ENCODE data around the gene IMPACT. TPM values are rescaled to one million over a fixed set of nuclear protein-coding genes. Genes with fewer than 3 reads are reported as not detected.
A peak's percentile ranks its signal among the peaks of the same experiment; 100 is the strongest.

The IMPACT gene
- polyA plus RNA-seq, 6 donors from 2014 or later: 15.2 to 34.3 (median 27.6) TPM

DNA sequence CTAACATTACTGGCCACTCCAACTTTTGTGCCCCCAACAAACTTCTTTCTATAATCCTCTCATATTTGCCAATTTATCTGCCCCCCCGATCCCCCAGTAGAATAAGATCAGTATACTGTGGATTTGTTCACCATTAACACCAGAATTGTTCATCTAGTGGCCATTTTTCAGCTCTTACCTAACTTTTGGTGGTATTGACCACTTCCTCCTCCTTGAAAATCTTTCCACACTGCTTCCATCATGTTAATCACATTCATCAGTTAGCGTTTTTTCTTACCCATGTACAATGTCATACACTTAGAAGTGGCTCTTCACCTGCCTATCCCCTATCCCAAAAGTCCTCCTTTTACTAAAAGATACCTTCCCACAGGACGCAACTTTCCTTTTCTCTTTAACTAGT lies 6.1 kb downstream of the IMPACT start:
- no peaks in the 10 kb centered on the region for H3K9me3 Mint-ChIP-seq
- no peak overlapping the region for H3K27ac Mint-ChIP-seq
- H3K4me3 Mint-ChIP-seq: no peak overlapping the region
- DNase-seq (no peak), ATAC-seq (ENCODE audit: low read depth in 2 of 2) (no peak)
- H3K27me3 Mint-ChIP-seq: no peaks in the 10 kb centered on the region
- peaks cover 0 to 4% (median 4%) of the 10 kb centered on the region in 3 donors for H3K4me1 Mint-ChIP-seq
- H3K36me3 Mint-ChIP-seq: peaks cover 17 to 25% of the 10 kb centered on the region in 2 donors

DNA sequence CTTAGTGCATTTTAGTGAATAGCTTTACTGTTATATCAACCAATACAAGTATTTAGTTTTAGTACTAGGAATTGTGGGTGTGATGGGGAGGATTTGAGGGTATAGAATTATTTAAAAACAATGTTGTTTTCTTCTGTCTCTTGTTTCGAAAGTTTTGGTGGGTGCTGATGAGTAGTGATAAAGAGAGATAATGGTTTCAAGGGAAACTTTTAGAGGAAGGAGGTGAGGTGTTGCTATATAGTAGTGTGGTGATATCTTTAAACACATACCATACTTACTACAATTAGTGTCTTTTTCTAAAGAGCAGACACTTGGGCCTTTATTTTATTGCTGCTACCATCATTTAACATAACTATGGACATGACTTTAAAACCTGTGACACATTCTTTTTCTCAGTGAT lies 10.5 kb downstream of the IMPACT start:
- H3K9me3 Mint-ChIP-seq: no peaks in the 10 kb centered on the region
- no peak overlapping the region for H3K4me3 Mint-ChIP-seq
- H3K27ac Mint-ChIP-seq: no peak overlapping the region
- H3K4me1 Mint-ChIP-seq: no peaks in the 10 kb centered on the region
- ATAC-seq (ENCODE audit: low read depth in 2 of 2) (no peak), DNase-seq (no peak)
- H3K36me3 Mint-ChIP-seq: peaks cover 24 to 46% of the 10 kb centered on the region in 2 donors
- no peaks in the 10 kb centered on the region for H3K27me3 Mint-ChIP-seq

DNA sequence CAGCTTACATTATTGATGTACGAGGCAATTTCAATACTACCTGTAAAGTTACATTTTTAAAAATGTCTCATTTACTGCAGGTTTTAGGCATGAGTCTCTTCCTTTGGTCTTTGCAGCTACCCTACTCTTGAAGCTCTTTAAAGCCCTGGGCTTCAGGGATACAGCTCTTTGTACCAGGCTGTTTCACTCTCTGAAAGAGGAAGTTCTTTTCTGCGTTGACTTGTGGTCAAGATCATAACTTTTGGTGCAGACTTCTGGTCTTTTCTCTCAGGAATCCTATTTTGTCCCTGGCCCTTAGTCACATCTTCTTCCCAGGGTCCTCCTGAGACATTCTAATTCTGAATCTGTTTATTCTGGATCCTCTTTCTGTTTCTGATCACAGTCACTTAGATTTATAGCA lies 17.4 kb downstream of the IMPACT start:
- Mint-ChIP-seq H3K27ac (peak overlapping the region in 2 of 6 donors; percentile 21 to 69), H3K9me3 (no peaks in the 10 kb centered on the region), H3K4me3 (no peak overlapping the region), H3K36me3 (peaks cover 31 to 54% of the 10 kb centered on the region in 2 donors), H3K27me3 (no peaks in the 10 kb centered on the region), H3K4me1 (peaks cover 10 to 13% (median 10%) of the 10 kb centered on the region in 3 donors)
- ATAC-seq (ENCODE audit: low read depth in 2 of 2) (peak in 1 of 2 donors; percentile 67), DNase-seq (peak; percentile 1)

- Mint-ChIP-seq H3K27ac (no peak overlapping the region), H3K4me1 (peaks cover 10 to 13% (median 10%) of the 10 kb centered on the region in 3 donors), H3K9me3 (no peaks in the 10 kb centered on the region), H3K36me3 (peaks cover 41 to 57% of the 10 kb centered on the region in 2 donors), H3K4me3 (no peak overlapping the region), H3K27me3 (no peaks in the 10 kb centered on the region)
- no peak for DNase-seq
- no peak for ATAC-seq (ENCODE audit: low read depth in 2 of 2)
These were observed 20.0 kb downstream of the IMPACT start for GRCh38 chr18:24446453-24446852.

GRCh38 chr18:24446953-24447538 lies 20.6 kb downstream of the IMPACT start:
- peaks cover 37 to 52% of the 10 kb centered on the region in 2 donors for H3K36me3 Mint-ChIP-seq
- peaks cover 10 to 13% (median 10%) of the 10 kb centered on the region in 3 donors for H3K4me1 Mint-ChIP-seq
- no peaks in the 10 kb centered on the region for H3K9me3 Mint-ChIP-seq
- ATAC-seq (ENCODE audit: low read depth in 2 of 2) (no peak), DNase-seq (no peak)
- H3K4me3 Mint-ChIP-seq: no peak overlapping the region
- no peak overlapping the region for H3K27ac Mint-ChIP-seq
- H3K27me3 Mint-ChIP-seq: no peaks in the 10 kb centered on the region

- ATAC-seq (ENCODE audit: low read depth in 2 of 2): no peak
- DNase-seq: no peak
- Mint-ChIP-seq H3K27me3 (no peaks in the 10 kb centered on the region), H3K36me3 (peaks cover 36 to 52% of the 10 kb centered on the region in 2 donors), H3K9me3 (no peaks in the 10 kb centered on the region), H3K27ac (no peak overlapping the region), H3K4me1 (peaks cover 10 to 13% (median 10%) of the 10 kb centered on the region in 3 donors), H3K4me3 (no peak overlapping the region)
These were observed 21.5 kb downstream of the IMPACT start for GRCh38 chr18:24447961-24448360.

DNA sequence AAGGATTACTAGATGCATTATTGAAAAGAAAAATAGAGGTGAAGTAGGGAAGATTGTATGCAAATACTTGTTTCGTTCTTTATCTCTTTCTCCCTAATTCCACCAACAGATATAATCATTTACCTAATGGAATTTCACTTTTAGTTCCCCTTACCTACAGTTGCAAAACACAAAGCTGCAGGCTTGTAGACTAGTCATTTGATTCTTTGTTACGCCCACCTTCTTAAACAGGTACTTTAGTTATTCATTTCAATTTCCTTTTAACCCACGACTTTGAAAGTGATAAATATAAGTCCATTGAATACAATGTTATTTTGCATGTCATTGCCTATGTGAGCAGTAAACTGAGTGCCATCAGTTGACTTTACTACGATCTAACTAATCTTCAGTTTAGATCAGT lies 30.1 kb downstream of the IMPACT start:
- no peak overlapping the region for H3K4me3 Mint-ChIP-seq
- peak overlapping the region in 1 of 6 donors; percentile 19 for H3K27ac Mint-ChIP-seq
- H3K9me3 Mint-ChIP-seq: peaks cover 0 to 3% (median 0%) of the 10 kb centered on the region in 7 donors
- no peak for ATAC-seq (ENCODE audit: low read depth in 2 of 2)
- peaks cover 6 to 9% of the 10 kb centered on the region in 2 donors for H3K36me3 Mint-ChIP-seq
- DNase-seq: no peak
- no peaks in the 10 kb centered on the region for H3K27me3 Mint-ChIP-seq
- no peaks in the 10 kb centered on the region for H3K4me1 Mint-ChIP-seq

DNA sequence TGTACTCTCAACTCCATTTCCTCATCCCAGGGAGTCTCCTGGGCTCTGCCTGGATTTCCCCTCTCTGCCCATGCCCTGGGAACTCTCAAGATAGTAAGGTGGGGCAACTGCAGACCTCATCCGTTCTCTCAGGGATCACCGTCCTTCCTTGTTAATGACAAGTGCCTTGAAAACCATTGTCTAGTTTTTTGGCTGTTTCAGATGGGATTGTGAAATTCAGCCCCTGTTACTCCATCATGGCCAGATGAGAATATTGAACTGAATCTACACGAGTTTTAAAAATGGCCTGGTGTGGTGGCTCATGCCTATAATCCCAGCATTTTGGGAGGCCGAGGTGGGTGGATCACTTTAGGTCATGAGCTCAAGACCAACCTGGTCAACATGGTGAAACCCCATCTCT lies 33.3 kb downstream of the IMPACT start:
- H3K27me3 Mint-ChIP-seq: peaks cover 0 to 1% (median 0%) of the 10 kb centered on the region in 3 donors
- DNase-seq (no peak), ATAC-seq (ENCODE audit: low read depth in 2 of 2) (no peak)
- H3K27ac Mint-ChIP-seq: peak overlapping the region in 1 of 6 donors; percentile 30
- H3K4me1 Mint-ChIP-seq: no peaks in the 10 kb centered on the region
- H3K36me3 Mint-ChIP-seq: peaks cover 3 to 6% of the 10 kb centered on the region in 2 donors
- no peak overlapping the region for H3K4me3 Mint-ChIP-seq
- H3K9me3 Mint-ChIP-seq: peaks cover 0 to 3% (median 0%) of the 10 kb centered on the region in 7 donors

GRCh38 chr18:24460388-24460787 lies 33.9 kb downstream of the IMPACT start, which contains the start of gene HRH4:
Gene HRH4 (plus strand): TSS chr18:24460637. CDS start chr18:24460729, 92 bp downstream.
- Mint-ChIP-seq H3K4me1 (no peaks in the 10 kb centered on the region), H3K27me3 (peaks cover 0 to 7% (median 6%) of the 10 kb centered on the region in 3 donors), H3K36me3 (peaks cover under 1 to 2% of the 10 kb centered on the region in 2 donors), H3K9me3 (peaks cover 0 to 3% (median 0%) of the 10 kb centered on the region in 7 donors), H3K27ac (peak within 1 kb of the TSS in 1 of 6 donors; percentile 30), H3K4me3 (no peak within 1 kb of the TSS)
- ATAC-seq (ENCODE audit: low read depth in 2 of 2) (no peak), DNase-seq (no peak)

- H3K27ac Mint-ChIP-seq: no peak overlapping the region
- peaks cover 0 to 3% (median 0%) of the 10 kb centered on the region in 7 donors for H3K9me3 Mint-ChIP-seq
- H3K36me3 Mint-ChIP-seq: no peaks in the 10 kb centered on the region
- ATAC-seq (ENCODE audit: low read depth in 2 of 2) (no peak), DNase-seq (no peak)
- H3K4me3 Mint-ChIP-seq: no peak overlapping the region
- H3K4me1 Mint-ChIP-seq: no peaks in the 10 kb centered on the region
- peaks cover 0 to 8% (median 8%) of the 10 kb centered on the region in 3 donors for H3K27me3 Mint-ChIP-seq
These were observed 35.5 kb downstream of the IMPACT start for GRCh38 chr18:24461996-24462395.

GRCh38 chr18:24462838-24463775 lies 36.6 kb downstream of the IMPACT start:
- ATAC-seq (ENCODE audit: low read depth in 2 of 2) (no peak), DNase-seq (no peak)
- Mint-ChIP-seq H3K27me3 (peaks cover 0 to 8% (median 8%) of the 10 kb centered on the region in 3 donors), H3K27ac (no peak overlapping the region), H3K9me3 (peaks cover 0 to 3% (median 0%) of the 10 kb centered on the region in 7 donors), H3K4me3 (no peak overlapping the region), H3K36me3 (no peaks in the 10 kb centered on the region), H3K4me1 (no peaks in the 10 kb centered on the region)

DNA sequence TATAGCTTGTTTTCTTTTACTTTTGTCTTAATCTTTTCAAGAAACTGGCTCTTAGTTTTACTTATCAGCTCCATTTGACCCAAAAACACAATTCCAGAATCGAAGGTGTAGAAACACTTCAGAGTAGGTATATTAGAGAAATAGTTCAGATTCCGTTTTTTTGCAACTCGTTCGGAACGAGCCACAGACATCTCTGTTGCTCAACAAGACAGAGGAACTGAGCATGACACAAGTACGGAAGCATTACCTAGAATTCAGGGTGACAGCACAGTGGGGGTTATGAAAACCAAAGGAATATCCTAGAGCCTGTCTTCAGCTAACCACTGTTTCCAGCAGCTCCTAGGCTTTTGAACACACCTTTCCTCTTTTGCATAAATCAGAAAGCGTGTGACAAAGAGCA lies 39.0 kb downstream of the IMPACT start:
- peaks cover 0 to 8% (median 8%) of the 10 kb centered on the region in 3 donors for H3K27me3 Mint-ChIP-seq
- no peaks in the 10 kb centered on the region for H3K4me1 Mint-ChIP-seq
- no peak for DNase-seq
- H3K36me3 Mint-ChIP-seq: no peaks in the 10 kb centered on the region
- no peak overlapping the region for H3K27ac Mint-ChIP-seq
- peaks cover 0 to 3% (median 0%) of the 10 kb centered on the region in 7 donors for H3K9me3 Mint-ChIP-seq
- H3K4me3 Mint-ChIP-seq: no peak overlapping the region
- ATAC-seq (ENCODE audit: low read depth in 2 of 2): no peak

GRCh38 chr18:24466771-24467170 lies 40.3 kb downstream of the IMPACT start:
- Mint-ChIP-seq H3K27me3 (peaks cover 0 to 8% (median 8%) of the 10 kb centered on the region in 3 donors), H3K9me3 (peaks cover 0 to 1% (median 0%) of the 10 kb centered on the region in 7 donors), H3K4me1 (no peaks in the 10 kb centered on the region), H3K4me3 (no peak overlapping the region), H3K36me3 (no peaks in the 10 kb centered on the region), H3K27ac (no peak overlapping the region)
- ATAC-seq (ENCODE audit: low read depth in 2 of 2) (no peak), DNase-seq (no peak)
